Measurements from ENCODE around the gene CEPT1.

Gene CEPT1

DNA sequence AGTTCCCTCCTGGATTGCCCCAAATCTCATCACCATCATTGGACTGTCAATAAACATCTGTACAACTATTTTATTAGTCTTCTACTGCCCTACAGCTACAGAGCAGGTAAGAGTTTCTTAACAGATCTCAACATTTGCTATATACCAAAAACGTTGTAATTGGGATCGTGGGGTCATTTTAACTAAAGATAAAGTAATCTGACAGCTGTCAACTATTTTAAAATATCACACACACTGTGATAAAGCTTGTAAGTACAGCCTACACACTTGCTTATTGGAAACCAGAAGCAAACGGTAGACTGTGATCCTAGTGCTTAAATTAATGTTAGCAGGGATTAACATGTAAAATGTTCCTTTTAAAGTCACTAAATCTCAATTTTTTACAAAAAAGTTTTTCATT, 7.9 kb downstream of the CEPT1 start:
- no peak for DNase-seq (ENCODE audit: low read depth)

DNA sequence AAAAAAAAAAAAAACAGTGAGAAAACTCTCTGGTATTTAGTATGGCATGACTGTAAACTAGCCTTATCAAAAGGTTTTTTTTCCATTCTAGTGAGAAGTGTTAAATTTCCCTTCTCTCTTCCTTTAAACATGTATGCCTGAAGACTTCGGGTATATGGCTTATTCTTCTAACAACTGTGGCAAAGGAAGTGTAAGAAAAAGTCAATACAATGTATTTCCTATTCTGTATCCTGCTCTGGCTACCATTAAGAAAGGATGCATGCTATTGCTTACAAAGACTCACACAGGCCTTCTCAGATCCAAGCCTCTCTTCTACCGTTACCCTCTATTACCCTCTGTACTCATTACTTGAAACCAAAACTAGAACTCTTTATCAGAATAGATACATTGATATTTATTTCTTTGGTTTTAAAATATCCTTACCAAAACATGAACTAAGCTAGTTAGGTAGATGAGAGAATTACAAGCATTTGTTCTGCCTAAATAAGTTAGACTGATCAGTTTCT, 8.4 kb downstream of the CEPT1 start:
- DNase-seq (ENCODE audit: low read depth) = no peak

DNA sequence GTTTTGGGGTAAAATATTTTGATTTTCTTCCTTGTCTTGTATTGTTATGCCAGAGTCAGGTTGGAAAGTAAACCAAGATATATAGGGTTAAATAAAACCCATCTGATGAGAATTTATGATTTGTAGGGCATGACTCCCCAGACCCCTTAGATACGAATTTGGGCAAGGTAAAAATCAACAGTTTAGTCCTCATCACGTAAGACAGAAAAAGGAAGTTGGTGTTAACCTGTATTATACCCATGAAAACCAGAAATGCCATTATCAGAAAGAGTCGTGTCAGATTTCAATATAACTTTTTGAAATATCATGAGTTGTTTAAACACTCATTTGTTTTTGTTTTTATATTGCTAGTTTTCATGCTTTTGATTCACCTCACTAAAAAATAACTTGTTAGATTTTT, 11.8 kb downstream of the CEPT1 start:
- DNase-seq (ENCODE audit: low read depth) = no peak

DNA sequence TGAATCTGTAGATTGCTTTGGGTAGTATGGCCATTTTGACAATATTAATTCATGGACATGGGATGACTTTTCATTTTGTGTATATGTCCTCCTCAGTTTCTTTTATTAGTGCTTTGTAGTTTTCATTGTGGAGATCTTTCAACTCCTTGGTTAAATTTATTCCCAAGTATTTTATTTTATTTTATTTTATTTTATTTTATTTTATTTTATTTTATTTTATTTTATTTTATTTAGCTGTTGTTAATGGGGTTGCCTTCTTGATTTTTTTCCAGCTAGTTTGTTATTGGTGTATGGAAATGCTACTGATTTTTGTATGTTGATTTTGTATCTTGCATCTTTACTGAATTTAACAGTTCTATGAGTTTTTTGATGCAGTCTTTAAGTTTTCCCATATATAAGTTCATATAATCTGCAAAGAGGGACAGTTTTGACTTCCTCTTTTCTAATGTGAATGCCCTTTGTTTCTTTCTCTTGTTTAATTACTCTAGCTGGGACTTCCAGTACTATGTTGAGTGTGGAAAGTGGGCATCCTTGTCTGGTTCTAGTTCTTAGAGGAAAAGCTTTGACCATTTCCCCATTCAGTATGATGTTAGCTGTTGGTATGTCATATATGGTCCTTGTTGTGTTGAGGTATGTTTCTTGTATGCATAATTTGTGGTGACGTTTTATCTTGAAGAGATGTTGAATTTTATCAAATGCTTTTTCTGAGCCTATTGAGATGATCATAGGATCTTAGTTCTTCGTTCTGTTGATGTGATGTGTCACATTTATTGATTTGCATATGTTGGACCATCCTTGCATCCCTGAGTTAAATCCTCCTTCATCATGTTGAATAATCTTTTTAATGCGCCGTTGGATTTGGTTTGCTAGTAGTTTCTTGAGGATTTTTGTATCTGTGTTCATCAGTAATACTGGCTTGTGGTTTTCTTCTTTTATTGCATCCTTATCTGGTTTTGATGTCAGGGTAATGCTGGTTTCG, 14.3 kb downstream of the CEPT1 start:
- no peak for DNase-seq (ENCODE audit: low read depth)

DNA sequence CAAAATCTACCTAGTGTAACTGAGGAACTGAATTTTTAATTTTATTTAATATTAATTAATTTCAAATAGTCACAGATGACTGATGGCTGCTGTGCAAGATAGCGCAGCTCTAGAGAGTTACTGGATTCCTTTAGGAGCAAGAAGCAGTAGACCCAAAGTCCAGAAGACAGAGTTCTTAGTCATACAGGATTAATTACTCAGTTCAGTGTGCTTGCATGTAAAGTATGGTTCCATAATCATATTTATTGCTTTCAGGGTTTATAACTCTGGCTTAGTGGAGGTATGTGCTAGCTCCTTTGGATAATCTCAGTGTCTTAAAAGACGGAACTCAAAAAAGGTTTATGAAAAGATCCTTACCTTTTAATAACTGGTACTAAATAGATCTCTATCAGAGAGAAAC, 17.4 kb downstream of the CEPT1 start:
- DNase-seq (ENCODE audit: low read depth) = no peak

DNA sequence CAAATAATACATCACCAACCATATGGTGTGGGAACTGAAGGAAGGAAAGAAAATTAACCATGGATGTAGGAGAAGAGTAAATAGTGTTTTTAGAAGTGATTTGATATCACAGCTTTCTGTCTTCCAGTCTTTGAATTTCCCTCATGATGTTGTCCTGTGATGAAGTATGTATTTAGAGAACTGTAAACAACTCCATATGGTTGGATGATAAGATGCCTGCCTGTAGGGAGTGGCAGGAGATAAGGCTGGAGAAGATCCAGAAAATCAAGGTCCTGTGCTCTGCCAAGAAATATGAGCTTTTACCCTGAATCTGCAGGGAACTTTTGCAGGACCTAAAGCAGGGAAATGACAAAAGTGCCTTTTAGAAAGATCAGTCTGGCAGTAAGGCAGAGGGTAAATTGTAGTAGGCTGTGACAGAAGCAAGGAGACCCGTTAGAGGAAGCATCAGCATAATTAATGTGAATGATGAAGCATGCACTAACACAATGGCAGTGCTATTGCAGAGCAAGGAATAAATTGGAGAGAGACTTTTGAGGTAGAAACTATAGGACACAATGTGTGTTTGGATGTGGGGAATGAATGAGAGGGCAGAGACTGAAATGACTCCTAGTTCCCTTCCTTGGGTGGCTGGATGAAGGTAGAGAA, 21.9 kb downstream of the CEPT1 start:
- no peak for DNase-seq (ENCODE audit: low read depth)

DNA sequence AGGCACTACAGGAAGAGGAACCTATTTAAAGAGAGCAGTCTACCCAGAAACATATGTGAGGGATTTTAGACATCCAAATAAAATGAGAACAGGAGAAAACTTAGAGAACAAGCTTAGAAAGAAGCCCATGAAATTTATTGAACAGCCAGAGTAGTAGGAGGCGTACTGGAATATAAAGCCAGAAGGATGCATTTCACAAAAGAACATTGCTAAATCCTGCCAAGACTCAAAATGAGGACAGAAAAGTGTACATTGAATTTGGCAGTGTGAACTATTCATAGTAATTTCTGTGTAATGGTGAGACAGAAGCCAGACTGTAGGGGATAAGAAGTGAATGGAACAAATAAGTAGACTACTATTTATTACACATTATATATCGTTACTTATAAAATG, 22.5 kb downstream of the CEPT1 start:
- DNase-seq (ENCODE audit: low read depth) = no peak

DNA sequence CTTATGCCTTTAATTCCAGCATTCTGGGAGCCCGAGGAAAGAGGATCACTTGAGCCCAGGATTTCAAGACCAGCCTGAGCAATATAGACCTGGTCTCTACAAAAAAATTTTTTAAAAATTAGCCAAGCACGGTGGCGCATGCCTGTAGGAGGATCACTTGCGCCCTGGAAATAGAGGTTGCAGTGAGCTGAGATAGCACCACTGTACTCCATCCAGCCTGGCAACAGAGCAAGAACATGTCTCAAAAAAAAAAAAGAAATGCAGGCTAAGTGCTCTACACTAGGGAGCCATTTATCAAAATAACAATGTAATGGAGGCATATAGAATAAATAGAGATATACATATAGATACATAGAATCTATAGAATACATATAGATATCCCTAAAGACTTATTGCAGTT, 23.3 kb downstream of the CEPT1 start:
- DNase-seq (ENCODE audit: low read depth) = no peak

DNA sequence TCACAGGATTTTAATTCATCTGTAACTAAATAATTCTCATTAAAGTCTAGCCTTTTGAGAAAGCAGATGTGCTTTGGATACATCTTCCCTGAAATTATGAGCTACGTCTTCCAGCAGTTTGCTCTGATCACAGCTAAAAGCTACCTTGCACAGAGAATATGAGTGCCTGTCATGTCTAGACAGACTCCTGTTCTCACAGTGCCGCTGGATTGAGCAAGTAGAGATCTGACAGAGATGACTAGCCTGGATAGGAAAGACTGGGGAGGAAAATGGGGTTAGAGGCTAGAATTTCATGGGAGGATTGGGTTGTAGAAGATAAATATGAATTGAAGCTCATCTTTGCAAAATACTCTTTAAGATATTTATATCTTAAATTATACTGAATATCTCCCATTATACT, 24.1 kb downstream of the CEPT1 start:
- no peak for DNase-seq (ENCODE audit: low read depth)

DNA sequence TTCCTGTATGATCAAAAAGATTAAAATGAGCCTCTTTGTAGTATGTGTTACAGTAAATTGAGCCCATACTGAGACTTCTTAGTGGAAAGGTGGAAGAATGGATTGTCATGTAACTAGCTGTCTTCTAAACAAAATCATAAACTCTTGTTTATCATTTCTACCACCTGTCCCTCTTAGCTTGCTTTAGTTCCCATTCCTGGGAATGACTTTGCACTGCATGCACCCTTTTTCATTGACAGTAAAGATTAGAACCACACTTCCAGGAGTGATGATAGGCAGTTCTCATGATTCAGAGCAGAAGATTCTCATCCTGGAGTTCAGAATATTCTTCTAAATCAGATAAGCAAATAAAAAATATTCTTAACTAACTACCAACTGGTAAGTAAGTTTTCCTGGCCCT, 32.4 kb downstream of the CEPT1 start:
- no peak for DNase-seq (ENCODE audit: low read depth)

DNA sequence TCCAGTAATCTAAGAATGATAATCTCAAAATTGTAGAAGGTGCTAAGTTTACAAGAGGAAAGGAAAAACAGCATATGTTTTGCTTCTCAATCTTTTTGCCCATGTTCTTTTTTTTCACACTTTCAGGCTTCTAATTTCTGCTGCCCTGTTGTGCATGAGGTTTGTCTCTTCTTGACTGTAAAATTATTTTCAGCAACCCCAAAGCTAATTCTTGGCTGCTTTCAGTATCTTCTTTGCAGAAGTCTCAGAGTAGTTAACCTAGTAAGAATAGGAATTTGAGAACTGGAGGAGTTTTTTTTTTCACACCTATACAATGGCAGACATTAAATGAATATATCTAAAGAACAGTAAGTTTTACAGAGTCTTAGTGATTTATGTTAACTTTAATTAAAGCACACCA, 34.0 kb downstream of the CEPT1 start:
- no peak for DNase-seq (ENCODE audit: low read depth)

DNA sequence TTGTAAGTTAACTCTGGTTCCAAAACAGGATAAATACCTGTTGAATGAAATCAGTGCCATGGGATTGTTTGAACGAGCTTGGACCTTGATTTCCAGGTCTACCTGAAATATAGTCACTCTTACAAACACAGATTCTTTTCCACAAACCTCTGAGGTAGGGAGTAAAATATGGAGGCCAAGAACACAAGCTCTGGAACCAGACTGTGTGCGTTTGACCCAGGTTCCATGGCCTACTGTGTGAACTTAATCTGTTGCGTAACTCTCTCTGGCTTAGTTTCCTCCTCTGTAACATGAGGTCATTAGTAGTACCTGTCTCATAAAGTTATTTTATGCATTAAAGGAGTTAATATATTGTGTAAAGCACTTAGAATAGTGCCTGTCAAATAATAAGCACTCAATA, 35.3 kb downstream of the CEPT1 start:
- DNase-seq (ENCODE audit: low read depth) = no peak

DNA sequence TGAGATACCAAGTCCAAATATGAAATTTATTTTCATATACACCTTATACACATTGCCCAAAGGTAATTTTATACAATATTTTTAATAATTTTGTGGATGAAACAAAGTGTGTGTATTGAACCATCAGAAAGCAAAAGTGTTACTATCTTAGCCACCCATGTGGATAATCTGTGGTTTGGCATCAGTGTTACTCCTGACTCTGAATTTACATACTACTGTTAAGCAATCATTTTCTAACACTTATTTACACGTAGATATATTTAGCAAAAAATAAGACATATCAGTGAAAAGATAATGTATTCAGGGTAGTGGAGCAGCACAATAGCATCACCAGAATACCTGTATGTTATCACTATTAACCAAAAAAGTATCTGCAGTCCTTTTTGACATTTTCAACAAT, 36.7 kb downstream of the CEPT1 start:
- DNase-seq (ENCODE audit: low read depth) = no peak

DNA sequence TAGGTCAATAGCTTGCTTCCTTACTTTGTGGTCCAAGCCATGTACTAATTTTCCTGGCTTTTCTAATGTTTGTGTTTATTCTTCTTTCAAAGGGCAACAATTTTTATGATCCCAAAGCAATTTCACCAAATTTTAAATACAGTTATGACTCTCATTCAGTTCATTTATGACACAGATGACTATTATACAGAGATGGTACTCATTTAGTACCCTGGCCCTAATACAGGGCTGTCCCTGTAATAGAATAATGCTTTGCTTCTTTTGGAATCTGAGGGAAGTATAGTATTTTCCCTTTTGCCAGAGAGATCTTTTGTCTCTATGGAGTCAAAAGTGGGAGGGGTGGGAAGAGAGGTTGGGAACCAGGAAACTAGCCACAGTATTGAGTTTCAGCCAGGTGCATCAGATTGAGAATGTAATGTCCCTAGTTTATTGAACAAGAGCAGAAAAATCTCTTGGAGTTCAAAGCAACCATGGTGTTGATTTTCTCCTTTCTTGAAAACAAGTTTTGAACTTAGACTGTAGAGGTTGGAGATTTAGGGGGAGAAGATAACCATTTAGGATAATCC, 40.0 kb downstream of the CEPT1 start:
- DNase-seq (ENCODE audit: low read depth) = no peak

DNA sequence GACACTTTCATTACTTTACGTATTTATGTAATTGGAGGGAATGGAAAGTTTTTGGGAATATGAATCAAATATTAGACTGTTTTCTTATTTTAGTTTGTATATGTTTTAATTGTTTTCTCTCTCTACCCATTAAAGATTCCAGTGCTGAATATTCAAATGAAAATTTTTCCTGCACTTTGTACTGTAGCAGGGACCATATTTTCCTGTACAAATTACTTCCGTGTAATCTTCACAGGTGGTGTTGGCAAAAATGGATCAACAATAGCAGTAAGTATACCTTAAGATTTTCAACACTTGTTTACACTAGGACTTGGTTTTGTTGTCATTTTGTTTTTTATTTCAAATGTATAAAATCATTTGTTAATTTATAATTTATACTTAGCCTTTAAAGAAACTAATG, 42.0 kb downstream of the CEPT1 start:
- DNase-seq (ENCODE audit: low read depth) = no peak

DNA sequence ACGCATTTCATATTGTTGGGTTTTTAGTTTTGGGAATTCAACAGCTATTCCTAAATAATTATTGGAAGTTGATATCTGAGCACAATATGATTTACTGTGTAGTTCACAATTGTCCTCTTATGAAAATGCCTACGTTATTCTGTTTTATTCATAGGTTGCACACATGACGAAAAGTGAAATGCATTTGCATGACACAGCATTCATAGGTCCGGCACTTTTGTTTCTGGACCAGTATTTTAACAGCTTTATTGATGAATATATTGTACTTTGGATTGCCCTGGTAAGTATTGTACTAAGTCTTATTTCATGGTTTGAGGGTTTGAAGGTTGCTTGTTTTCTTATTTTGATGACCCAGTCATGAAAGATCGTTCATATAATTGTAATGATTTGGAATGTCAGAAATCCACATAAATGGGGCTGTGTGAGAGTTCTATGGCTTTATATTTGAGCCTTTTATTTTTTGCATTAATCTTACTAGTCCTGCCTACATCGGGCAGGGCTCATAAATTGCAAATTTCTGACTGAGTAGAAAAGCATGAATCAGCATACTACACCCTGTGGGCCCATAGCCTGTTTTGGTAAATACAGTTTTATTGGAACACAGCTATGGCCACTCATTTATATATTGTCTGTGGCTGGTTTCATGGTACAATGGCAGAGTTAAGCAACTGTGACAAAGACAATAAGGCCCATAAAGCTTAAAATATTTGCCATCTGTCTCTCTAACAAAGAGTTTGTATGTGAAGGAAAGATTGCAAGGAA, 43.5 kb downstream of the CEPT1 start:
- no peak for DNase-seq (ENCODE audit: low read depth)

DNA sequence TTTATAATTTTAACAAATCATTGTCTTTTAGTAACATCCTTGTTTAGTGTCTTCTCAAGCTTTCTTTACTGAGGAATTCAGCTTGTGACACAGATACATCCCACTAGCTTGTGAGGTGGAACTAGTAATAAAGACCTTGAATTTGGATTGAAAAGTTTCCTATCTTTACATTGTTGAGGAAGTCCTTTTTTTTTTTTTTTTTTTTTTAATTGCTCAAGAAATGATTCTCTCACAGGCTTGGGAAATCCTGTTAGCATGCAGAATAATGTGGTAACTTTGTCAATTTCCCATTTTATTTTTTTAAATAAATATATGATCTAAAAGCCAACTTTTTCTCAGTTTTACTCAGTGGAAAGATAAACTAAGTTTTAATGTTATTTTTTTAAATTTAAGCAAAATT, 44.6 kb downstream of the CEPT1 start:
- no peak for DNase-seq (ENCODE audit: low read depth)

DNA sequence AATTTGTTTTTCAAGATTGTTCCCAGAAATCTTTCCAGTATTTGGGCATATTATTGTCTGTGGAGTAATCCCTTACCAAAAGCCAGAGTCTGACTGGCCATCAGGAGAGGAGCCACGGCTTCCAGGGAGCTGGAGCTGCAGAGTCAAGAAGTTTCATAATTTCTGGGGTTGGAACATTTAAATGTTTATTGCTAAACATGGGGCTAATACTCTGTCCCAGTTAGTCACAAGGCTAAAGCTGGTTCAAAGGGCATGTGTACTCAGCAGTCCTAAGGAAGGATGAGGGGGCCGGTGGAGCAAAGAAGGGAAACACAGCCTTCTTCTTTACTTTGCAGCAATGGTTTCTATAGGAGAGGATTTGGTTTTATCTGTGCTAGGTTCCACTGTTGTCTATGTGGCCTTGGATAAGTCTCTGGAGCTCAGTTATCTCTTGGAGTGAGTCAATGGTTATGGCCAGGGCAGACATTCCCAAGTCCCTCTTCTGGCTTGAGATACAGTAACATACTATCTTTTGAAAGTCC, 51.0 kb downstream of the CEPT1 start:
- no peak for DNase-seq (ENCODE audit: low read depth)

DNA sequence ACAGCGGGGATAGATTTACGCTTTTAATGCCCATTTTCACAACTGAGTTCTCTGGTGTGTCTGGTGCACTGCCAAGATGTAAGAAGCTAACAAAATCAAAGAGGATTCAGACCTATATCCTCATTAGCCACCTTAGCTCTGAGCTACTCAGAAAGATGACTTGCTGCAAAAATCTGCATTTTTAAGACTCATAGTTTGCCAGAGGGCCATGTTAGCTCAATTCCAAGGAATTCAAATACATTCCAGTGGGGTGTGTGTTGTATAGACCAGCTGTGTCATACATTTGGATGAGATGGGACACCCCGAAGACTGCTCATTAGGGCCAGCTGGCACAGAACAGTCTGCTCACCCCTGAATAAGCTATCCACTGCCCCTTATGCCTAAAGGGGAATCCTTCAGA, 51.5 kb downstream of the CEPT1 start:
- no peak for DNase-seq (ENCODE audit: low read depth)

DNA sequence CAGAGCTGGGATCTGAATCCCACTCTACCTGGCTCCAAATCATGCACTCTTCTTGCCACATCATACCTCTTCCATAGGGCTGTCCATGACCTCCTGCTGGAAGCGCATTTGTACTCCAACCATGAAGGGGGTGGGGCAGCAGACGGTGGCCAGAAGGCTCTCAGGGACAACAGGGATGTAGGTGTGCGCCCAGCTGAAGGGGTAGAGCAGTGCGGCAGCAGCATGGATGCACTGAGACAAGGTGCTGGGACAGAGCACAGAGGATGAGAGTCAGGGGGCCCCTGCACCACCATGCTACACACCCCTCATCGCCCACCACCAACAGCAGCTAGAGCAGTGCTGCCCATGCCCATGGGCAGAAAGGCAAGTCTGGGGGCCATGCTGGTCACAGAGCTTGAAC, 52.1 kb downstream of the CEPT1 start:
- DNase-seq (ENCODE audit: low read depth) = no peak

DNA sequence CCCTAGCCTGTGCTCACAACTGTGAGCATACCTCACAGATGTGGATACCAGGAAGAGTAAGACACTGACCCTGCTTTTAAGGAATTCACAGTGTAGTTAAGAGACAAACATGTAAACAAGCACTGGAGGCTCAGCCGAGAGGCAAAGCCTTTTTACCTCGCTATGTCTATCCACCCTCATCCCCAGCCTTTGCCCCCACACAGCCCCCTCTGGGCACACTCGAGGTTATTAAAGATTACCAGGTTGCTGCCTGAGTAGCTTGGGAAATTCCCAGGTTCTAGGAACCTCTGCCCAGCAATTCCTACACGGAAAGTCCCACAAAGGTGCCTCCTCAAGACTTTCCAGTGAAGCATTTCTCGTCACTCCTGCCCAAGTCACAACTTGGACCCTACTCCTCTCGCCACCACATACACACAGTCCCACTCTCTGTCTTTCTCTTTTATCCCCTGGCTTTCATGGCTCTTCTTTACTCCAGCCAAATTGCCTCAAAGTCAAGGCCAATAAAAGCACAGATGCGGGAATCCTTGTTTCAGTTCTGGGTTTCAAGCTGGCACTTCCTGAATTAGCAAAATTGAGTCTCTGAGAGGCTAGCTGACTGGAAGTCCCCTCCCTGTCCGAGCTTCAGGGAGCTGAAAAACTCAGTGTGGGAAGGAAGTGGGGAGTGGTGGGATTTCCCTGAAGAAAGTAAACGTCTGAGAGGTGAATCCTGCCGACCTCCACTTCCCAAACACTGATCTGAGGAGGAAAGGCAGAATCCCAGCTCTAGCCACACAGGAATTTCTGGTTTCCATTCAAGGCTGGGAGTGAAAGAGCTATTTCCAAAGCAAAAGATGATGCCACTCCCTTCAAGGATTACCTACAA, 52.9 kb downstream of the CEPT1 start:
- no peak for DNase-seq (ENCODE audit: low read depth)

Measured in activated T-helper 9 cell treated with anti-CD3 and anti-CD28 coated beads, Interleukin-2, amount 50 U/mL, for 16 hours (primary cell).